ENCODE results near the gene USP34.

GRCh38 chr2:61158356-61158955 is 312.4 kb downstream of the USP34 start:
- TF ChIP-seq ZNF274 (IDR thresholded peaks at IDR 0.05; ENCODE audit: low read depth, low read length) (no peak), SUZ12 (IDR thresholded peaks at IDR 0.05; ENCODE audit: extremely low read depth, insufficient read depth, insufficient read length) (no peak)

Data from NT2/D1 (cell line).